ENCODE measurements around the gene SLC7A10.

- TF ChIP-seq CTCF (IDR thresholded peaks at IDR 0.05; ENCODE audit: borderline replicate concordance, extremely low read depth, low read length, poor library complexity, severe bottlenecking): no peak
- no peak for TF ChIP-seq EZH2 (IDR thresholded peaks at IDR 0.05; ENCODE audit: borderline replicate concordance, low read depth, low read length, severe bottlenecking)
Observed at GRCh38 chr19:33171916-33172359, 53.7 kb downstream of the SLC7A10 start.
